Activated T-helper 1 cell treated with anti-CD3 and anti-CD28 coated beads, Interleukin-12 subunit alpha, Interleukin-12 subunit beta, Interleukin-2, Interleukin-4 antibody, amounts not matched to agents 30 ng/mL and 10 ng/mL and 1 ng/mL, durations not matched to agents 14 hours and 24 hours and 36 hours (primary cell): ENCODE results near the gene RTL5. TPM values are rescaled to one million over a fixed set of nuclear protein-coding genes. Genes with fewer than 3 reads are reported as not detected.

Source experiments
- DNase-seq: peaks from one replicate; pipeline ENCODE4 v3.0.0; 2021; ENCODE audit warnings: low spot score
- H3K27ac Mint-ChIP-seq: one replicate; pipeline ENCODE4 v1.8.0; 2021; ENCODE audit warnings: mild to moderate bottlenecking, mixed read lengths
- H3K27me3 Mint-ChIP-seq: one replicate; pipeline ENCODE4 v1.8.0; 2022; ENCODE audit warnings: mild to moderate bottlenecking, moderate library complexity, mixed read lengths; ENCODE audit not compliant: insufficient read depth
- H3K36me3 Mint-ChIP-seq: one replicate; pipeline ENCODE4 v1.8.0; 2021; ENCODE audit warnings: low read depth, mixed read lengths
- H3K4me1 Mint-ChIP-seq: one replicate; pipeline ENCODE4 v1.8.0; 2021; ENCODE audit warnings: low read depth, mixed read lengths
- H3K4me3 Mint-ChIP-seq: one replicate; pipeline ENCODE4 v1.8.0; 2021; ENCODE audit warnings: mild to moderate bottlenecking, moderate library complexity, mixed read lengths
- H3K9me3 Mint-ChIP-seq: one replicate; pipeline ENCODE4 v1.8.0; 2021; ENCODE audit warnings: mixed read lengths
- intact Hi-C: fragments of 100-400 bp; cut with micrococcal nuclease; formaldehyde crosslinking; loops from one replicate; pipeline ENCODE4 v1.15.1; 2024
- total RNA-seq: library from RNA; stranded (reverse); gene quantifications from 2 replicates; pipeline ENCODE4 v1.2.3, GENCODE V29; 2022

RTL5 gene
- total RNA-seq, 1 donor from 2014 or later, result 0.26 TPM

DNA sequence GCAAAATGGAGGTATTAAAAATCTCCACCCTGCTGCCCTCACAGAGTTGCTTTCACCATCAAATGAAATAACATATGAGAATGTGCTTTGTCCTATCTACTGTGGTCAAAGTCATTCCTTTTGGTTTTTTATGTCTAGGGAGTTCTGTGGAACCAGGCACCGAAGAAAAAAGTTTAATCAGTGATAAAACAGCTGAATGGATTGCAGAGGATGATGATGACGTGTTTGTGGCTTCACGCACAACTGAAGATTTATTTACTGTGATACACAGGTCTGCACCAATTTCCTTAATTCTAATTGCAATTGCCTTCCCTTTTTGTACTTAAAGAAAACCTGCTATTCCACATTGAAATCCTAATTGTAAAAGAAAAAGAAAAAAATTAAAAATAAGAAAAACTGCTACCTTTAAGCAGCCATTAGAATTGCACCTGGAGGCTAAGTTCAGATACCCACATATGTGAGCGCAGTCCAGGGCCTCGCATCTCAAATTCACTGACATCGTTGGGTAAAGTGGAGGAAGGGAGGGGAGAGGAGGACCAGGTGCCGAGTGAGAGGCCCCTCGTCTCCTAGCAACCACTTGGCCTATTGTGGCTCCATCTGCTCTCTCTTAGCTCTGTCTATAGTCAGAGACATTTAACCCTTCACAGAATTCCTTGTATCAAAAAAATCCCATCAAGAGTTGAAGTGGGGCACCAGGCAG lies 10.5 kb upstream of the RTL5 start:
- intact Hi-C loops, result loop anchor here (5.0 to 10.0 kb wide), 2 partner anchors 125 to 483 kb away; no protein-coding TSS in a partner anchor
- Mint-ChIP-seq H3K9me3 (no peaks in the 10 kb centered on the region), H3K4me3 (no peak overlapping the region), H3K27ac (no peak overlapping the region), H3K27me3 (peaks cover 28% of the 10 kb centered on the region), H3K4me1 (peaks cover 33% of the 10 kb centered on the region), H3K36me3 (peaks cover 5% of the 10 kb centered on the region)
- no peak for DNase-seq

DNA sequence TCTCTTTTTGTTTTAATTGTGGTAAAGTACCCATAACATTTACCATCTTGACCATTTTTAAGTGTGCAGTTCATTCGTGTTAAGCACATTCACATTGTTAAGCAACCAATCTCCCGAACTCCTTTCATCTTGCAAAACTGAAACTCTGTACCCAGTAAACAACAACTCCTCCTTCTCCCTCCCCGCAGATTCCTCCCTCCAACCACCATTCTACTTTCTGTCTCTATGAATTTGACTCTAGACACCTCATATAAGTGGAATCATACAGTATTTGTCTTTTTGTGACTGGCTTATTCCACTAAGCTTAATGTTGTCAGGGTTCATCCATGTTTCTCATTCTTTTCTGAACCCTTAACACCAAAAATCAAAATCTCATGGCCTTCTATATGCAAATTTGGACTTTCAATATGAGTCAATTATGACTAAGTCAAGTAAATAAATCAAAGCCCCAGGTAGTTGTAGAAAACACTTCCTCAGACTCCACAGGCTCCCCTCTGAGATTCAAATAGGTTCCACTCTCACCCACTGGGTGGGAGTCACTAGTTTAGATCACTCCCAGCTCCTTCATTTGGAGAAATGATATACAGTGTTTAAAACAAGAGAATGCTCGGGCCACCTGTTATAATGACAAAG lies 9.8 kb upstream of the RTL5 start:
- peak overlapping the region; percentile 82 for H3K27ac Mint-ChIP-seq

DNA sequence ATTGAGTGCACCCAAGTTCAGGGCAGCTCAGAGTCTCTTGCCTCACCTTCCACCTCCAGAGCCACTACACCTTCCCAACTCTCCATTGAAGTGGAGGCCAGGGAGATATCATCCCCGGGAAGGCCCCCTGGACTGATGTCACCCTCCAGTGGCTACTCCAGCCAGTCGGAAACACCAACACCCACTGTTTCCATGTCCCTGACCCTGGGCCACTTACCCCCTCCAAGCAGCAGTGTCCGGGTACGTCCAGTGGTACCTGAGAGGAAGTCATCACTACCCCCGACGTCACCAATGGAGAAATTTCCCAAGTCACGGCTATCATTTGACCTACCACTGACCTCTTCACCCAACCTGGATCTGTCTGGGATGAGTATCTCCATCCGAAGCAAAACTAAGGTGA lies 7.8 kb upstream of the RTL5 start:
- H3K9me3 Mint-ChIP-seq, result no peaks in the 10 kb centered on the region
- peaks cover 32% of the 10 kb centered on the region for H3K4me1 Mint-ChIP-seq
- peaks cover 5% of the 10 kb centered on the region for H3K36me3 Mint-ChIP-seq
- no peak overlapping the region for H3K4me3 Mint-ChIP-seq
- no peak for DNase-seq
- H3K27ac Mint-ChIP-seq, result no peak overlapping the region
- H3K27me3 Mint-ChIP-seq, result peaks cover 37% of the 10 kb centered on the region
- intact Hi-C loops, result no loop called here

More for the DNA sequence above, 9.8 kb upstream of the RTL5 start:
- peak; percentile 17 for DNase-seq
- Mint-ChIP-seq H3K4me1 (peaks cover 33% of the 10 kb centered on the region), H3K9me3 (no peaks in the 10 kb centered on the region), H3K36me3 (peaks cover 5% of the 10 kb centered on the region), H3K27me3 (peaks cover 28% of the 10 kb centered on the region), H3K4me3 (peak overlapping the region; percentile 62)
- intact Hi-C loops, result loop anchor here (1.0 to 10.0 kb wide), 5 partner anchors 21 to 483 kb away; partner anchors contain the start of gene PIN4

DNA sequence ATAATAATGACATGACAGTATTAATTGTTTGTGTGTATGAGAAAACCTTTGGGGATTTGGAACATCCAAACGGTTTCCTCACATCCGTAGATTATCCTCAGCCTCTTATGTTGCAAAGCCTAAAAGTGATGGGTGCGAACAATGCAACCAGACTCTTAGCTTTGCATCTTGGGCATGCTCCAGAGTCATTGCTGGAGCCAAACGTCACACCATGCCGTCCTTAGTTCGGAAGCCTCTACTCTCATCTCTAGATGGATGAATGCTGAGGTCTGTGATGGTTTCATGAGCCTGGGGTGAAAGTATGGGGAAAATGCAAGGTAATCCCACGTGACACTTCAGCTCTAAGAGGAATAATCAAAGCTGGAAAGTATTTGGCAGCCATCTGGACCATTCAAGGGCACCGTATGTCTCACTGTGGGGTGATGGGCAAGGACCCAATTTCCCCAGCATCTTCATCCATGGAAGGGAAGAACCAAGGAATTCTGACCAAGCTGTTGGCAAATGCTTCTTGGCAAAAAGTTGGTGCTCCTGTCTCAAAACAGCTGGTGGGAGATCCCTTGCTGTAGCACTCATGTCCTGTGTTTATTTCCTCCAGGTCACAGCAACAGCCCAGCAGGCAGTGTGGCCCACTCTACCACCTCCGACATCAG lies 6.3 kb upstream of the RTL5 start:
- H3K36me3 Mint-ChIP-seq, result peaks cover 5% of the 10 kb centered on the region
- H3K4me1 Mint-ChIP-seq, result peaks cover 18% of the 10 kb centered on the region
- H3K27ac Mint-ChIP-seq, result no peak overlapping the region
- H3K4me3 Mint-ChIP-seq, result no peak overlapping the region
- intact Hi-C loops, result no loop called here
- no peaks in the 10 kb centered on the region for H3K9me3 Mint-ChIP-seq
- no peak for DNase-seq
- H3K27me3 Mint-ChIP-seq, result peaks cover 40% of the 10 kb centered on the region

DNA sequence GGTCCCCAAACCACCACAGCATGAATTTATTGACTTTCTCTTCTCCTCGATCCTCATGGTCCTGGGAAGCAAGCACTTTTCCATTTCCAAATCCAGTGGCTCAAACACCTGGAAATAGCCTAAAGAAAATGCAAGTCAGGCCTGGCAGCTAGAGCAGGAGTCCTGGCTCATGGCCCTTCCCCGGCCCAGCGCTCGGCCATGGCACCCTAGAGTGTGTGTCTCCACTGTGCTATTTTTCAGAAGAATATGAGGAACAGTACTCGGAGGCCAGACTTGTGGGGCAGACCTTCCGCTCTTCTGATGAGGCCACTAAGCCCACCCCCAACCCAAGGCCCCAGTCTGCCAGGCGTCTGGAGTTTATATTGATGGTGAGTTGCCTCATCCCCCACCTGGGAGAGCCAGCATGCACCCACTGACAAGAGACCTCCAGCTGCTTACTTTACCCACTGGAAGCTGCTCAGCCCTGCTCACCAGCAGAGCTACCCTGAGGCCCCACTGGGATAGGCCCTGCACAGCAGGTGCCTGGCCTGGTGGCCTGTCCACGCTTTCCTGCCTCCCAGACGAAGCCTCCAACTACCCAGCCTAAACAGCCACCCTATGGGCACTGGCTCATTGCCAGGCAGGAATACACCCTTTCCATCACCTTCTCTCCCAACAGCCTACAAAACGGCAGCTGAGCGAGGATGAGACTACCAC lies 2.3 kb upstream of the RTL5 start:
- no peaks in the 10 kb centered on the region for H3K36me3 Mint-ChIP-seq
- peaks cover 5% of the 10 kb centered on the region for H3K4me1 Mint-ChIP-seq
- DNase-seq, result no peak
- no peak overlapping the region for H3K27ac Mint-ChIP-seq
- intact Hi-C loops, result no loop called here
- H3K9me3 Mint-ChIP-seq, result no peaks in the 10 kb centered on the region
- H3K4me3 Mint-ChIP-seq, result no peak overlapping the region
- H3K27me3 Mint-ChIP-seq, result peaks cover 48% of the 10 kb centered on the region

DNA sequence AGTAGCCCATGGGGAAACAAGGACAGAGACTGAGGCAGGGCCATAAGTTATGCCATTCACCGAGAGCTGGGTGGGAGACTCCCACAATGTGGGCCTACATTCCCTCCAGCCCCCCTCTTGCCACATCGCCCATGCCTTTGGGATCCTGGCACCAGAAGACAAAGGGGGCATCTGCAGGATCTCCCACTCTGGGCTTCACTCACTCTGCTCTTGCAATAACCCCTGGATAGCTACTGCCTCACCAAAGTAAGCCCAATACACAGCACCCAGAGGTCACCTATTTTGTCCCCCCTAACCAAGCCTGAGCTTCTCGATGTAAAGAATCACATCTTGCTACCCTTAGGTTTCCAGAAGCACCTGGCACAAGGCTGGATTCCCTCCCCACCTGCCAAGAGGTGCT lies 741 bp upstream of the RTL5 start:
- no peak for DNase-seq
- intact Hi-C loops, result no loop called here
- peaks cover 58% of the 10 kb centered on the region for H3K27me3 Mint-ChIP-seq
- no peak overlapping the region for H3K27ac Mint-ChIP-seq
- no peaks in the 10 kb centered on the region for H3K9me3 Mint-ChIP-seq
- H3K4me3 Mint-ChIP-seq, result peak overlapping the region; percentile 20
- H3K4me1 Mint-ChIP-seq, result peaks cover 5% of the 10 kb centered on the region
- no peaks in the 10 kb centered on the region for H3K36me3 Mint-ChIP-seq

DNA sequence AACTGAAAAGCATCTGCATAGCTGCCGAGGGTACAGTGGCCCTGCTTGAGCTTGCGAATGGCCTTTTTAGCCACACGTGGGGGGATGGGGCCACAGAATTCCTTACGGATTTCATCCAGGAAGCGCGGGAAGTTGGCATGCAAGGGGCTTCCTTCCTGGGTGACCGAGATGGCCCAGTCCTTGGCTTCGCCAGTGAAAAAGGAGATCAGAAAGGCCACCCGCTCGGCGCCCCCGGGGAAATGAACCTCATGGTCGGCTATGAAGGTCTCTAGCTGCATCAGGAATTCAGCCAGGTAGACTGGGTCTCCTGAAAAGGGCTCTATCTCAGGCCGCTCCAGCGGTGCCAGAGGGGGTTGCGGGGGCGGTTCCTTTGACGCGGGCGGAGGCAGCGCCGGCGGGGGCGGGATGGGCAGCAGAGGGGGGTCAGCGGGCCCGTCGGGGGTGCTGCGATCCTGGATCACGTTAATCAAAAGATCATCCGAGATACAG lies 909 bp downstream of the RTL5 start:
- DNase-seq, result no peak
- peaks cover 11% of the 10 kb centered on the region for H3K4me1 Mint-ChIP-seq
- no peaks in the 10 kb centered on the region for H3K36me3 Mint-ChIP-seq
- H3K4me3 Mint-ChIP-seq, result no peak overlapping the region
- peaks cover 61% of the 10 kb centered on the region for H3K27me3 Mint-ChIP-seq
- intact Hi-C loops, result loop anchor here (1.0 kb wide), 1 partner anchor 50 kb away; the partner anchor contains the start of gene PIN4
- H3K27ac Mint-ChIP-seq, result no peak overlapping the region
- H3K9me3 Mint-ChIP-seq, result no peaks in the 10 kb centered on the region

DNA sequence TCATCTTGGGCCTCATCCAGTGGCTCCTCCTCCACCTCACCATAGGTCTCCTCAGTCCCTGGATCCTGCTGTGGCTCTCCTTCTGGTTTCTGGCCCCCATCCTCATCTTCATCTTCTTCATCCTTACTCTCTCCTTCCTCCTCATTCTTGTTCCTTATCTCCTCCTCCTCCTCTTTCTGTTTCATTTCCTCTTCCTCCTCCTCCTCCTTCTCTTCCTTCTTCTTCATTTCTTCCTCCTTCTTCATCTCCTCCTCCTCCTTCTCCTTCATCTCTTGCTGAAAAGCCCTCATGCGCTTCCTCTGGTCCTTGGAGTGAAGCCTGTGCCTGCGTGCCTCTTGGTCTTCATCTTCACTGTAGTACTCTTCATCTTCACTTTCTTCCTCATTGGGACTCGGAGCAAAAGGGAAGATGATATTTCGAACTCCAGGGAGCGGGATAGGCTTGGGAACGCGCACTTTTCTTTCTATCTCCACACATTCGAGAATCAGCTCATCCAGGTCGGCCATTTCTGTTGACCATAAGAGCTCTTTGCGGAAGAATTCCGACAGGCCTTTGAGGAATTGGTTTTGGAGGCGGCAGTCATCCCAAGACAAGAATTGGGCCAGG lies 1.5 kb downstream of the RTL5 start:
- Mint-ChIP-seq H3K4me3 (no peak overlapping the region), H3K4me1 (peaks cover 14% of the 10 kb centered on the region), H3K9me3 (no peaks in the 10 kb centered on the region), H3K36me3 (no peaks in the 10 kb centered on the region), H3K27me3 (peaks cover 62% of the 10 kb centered on the region), H3K27ac (no peak overlapping the region)
- DNase-seq, result no peak
- intact Hi-C loops, result no loop called here

DNA sequence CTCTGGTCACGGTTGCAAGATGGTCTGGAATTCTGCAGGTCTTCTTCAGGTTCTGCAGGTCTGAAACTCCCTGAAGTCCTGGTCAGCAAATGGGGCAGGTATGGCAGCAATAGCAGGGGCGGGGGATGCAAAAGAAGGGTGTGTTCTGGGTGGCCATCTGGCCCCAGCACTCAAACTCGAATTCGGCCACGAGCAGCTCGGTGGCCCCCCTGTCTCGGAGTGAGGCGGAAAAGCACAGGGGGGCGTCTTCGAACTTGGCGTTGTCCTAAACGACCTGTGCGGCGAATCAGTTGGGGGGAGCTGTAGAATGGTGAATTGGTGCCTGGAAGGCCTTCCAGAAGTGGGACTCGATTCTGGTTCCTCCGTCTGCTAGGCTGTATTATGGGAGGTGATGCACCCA lies 2.1 kb downstream of the RTL5 start:
- DNase-seq, result no peak
- peaks cover 61% of the 10 kb centered on the region for H3K27me3 Mint-ChIP-seq
- H3K9me3 Mint-ChIP-seq, result no peaks in the 10 kb centered on the region
- peaks cover 20% of the 10 kb centered on the region for H3K4me1 Mint-ChIP-seq
- intact Hi-C loops, result no loop called here
- no peak overlapping the region for H3K4me3 Mint-ChIP-seq
- no peak overlapping the region for H3K27ac Mint-ChIP-seq
- no peaks in the 10 kb centered on the region for H3K36me3 Mint-ChIP-seq

DNA sequence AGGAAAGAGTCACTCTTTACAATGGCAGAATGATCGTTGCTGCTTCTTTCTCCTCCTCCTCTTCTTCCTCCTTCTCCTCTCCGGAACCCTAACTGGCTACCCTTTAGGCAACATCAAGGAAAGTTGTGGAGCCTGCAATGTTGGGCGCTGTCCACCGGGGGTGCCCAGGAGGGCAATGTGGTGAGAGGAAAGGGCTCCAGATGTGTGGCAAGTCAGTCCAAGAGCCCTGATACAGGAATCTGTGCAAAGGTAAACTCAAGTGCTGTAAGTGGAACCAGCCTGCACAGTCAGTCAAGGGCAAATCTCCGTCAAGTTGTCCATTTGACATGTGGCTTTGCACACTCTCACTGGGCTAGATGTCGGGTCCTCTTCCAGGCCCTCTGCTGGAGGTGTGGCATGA lies 2.8 kb downstream of the RTL5 start:
- Mint-ChIP-seq H3K4me3 (no peak overlapping the region), H3K36me3 (no peaks in the 10 kb centered on the region), H3K27ac (no peak overlapping the region), H3K9me3 (no peaks in the 10 kb centered on the region), H3K4me1 (peaks cover 25% of the 10 kb centered on the region), H3K27me3 (peaks cover 62% of the 10 kb centered on the region)
- intact Hi-C loops, result no loop called here
- DNase-seq, result no peak

DNA sequence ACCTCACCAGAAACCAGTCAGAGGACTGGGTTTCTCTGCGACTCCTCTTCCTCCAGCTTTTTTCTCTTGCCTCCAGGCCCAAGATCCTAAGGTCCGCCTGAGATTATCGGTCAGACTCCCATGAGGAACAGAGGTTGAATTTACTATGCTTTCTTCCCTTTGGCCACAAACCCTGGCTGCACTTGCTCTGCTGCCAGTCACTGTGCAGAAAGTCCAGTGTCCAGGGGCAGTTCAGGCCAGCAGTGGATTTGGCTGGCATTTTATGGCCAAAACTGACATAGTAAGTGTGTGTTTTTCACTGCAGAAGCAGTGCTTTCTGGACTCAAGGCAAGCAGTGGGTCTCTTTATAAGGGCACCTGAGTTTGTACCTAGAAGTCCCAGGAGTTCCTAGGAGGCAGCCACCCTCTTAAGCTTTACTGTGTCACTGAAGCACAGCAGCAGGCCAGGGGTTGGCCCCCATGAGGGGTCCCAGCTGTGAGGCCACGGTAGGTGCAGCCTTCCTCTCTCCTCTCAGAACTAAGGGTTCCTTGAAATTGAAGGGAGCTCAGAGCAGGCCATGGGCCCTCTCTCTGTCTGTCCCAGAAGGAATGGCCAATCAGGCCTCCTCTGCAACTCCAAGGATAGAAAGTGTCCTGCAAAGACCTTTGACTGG lies 3.4 kb downstream of the RTL5 start:
- peaks cover 58% of the 10 kb centered on the region for H3K27me3 Mint-ChIP-seq
- H3K4me3 Mint-ChIP-seq, result no peak overlapping the region
- DNase-seq, result no peak
- H3K36me3 Mint-ChIP-seq, result no peaks in the 10 kb centered on the region
- peaks cover 27% of the 10 kb centered on the region for H3K4me1 Mint-ChIP-seq
- H3K9me3 Mint-ChIP-seq, result no peaks in the 10 kb centered on the region
- no peak overlapping the region for H3K27ac Mint-ChIP-seq
- intact Hi-C loops, result no loop called here

DNA sequence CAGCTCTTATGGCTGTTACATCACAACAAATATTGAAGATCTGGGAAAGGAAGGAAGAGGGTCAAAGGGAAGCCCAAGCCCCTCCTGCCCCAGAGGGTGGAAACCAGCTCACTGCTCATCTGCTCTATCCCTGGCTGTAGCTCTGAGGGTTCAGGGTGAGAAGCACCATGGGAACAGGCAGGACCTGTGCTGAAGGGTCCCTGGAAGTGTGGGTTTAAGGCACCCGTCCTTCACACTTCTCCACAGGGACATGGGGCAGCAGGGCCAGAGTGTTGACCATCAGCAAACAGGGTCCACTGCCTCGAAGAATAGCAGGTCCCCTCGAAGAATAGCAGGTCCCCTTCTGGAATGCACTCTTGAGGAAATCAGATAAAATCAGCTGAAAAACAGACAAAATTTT lies 4.4 kb downstream of the RTL5 start:
- intact Hi-C loops, result loop anchor here (2.0 kb wide), 1 partner anchor 79 kb away; no protein-coding TSS in a partner anchor
- Mint-ChIP-seq H3K9me3 (no peaks in the 10 kb centered on the region), H3K4me3 (no peak overlapping the region), H3K27me3 (peaks cover 58% of the 10 kb centered on the region), H3K27ac (no peak overlapping the region), H3K4me1 (peaks cover 34% of the 10 kb centered on the region), H3K36me3 (peaks cover 3% of the 10 kb centered on the region)
- DNase-seq, result no peak
